ENCODE results near the gene MRPL4.
A peak's percentile ranks its signal among the peaks of the same experiment; 100 is the strongest.
"Not testable (repeated sequence)": the region's sequence is repeated elsewhere in the genome, so short reads cannot be mapped to it uniquely, and the experiment has no call there.

MRPL4 gene

DNA sequence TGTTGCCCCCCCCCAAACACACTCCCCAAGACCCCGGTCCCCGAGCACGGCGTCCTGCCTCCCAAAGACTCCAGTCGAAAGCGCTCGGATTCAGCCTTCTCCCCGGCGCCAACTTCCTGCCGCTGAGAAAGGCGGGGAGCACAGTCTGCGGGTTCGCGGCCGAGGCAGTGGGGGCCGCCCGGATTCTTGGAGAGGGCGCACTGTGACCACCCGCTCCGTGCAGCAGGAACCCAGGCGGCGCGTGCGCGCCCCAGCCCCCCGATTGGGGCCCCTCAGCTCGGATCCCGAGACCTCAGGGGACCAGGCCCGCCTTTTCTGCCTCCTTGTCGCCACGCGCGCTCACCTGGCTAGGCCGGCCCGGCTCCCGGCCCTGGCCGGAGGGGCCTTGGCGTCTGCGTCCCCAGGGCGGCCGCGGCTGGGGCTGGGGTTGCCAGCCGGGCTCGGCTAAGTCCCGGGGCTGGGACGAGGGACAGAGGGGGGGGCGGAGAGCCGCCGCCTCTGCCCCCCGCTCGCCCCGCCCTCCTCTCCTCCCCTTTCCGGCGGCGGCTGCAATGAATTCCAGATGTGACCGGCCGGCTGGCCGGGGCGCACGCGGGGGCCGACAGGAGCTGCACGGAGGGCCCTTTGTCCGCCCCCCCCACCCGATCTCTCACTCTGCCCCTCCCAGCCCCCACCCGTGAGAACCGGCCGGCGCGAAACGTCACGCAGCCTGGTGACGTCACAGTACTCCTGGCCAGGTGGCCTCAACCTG is 21.0 kb upstream of the MRPL4 start, which contains the start of gene S1PR2:
TSS of gene S1PR2 (minus strand) at position 471 of the 751 bp plus-strand sequence. CDS start 6,426 bp downstream, outside the sequence.
- DNase-seq: peak; percentile 89

DNA sequence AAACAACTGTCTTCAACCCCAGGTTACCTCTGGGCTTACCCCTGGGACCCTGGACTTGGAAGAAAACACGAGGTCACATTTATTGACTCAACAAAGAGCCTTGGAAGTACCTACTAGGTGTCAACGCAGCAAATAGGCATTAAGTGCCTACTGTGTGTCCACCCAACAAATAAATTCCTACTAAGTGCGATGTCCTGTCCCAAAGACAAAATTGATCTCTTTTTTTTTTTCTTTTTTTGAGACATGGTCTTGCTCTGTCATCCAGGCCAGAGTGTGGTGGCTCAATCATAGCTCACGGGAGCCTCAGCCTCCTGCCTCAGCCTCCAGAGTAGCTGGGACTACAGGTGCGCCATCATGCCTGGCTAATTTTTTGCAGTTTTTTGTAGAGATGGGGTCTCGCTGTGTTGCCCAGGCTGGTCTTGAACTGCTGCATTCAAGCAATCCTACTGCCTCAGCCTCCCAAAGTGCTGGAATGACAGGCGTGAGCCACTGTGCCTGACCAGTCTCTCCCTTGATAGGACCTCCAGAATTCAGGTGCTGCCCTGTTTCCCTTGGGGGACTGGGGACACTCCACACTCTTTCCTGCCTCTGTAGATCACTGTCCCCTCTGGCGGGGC is 20.3 kb upstream of the MRPL4 start:
- no peak for DNase-seq

DNA sequence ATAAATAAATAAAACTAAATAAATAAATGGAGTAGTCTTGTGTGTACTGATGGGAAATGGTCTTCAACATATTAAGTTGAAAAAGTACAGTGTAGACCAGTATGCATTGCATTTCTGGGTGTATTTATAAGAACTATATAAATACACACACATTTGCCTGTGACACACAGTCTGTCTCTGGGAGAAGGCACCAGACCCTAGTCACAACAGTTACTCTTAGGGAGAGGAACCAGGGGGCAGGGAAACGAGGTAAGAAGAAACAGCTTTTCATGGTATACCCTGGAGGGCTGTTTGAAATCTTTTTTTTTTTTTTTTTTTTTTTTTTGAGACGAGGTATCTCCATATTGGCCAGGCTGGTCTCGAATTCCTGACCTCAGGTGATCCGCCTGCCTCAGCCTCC is 18.1 kb upstream of the MRPL4 start:
- no peak for DNase-seq

DNA sequence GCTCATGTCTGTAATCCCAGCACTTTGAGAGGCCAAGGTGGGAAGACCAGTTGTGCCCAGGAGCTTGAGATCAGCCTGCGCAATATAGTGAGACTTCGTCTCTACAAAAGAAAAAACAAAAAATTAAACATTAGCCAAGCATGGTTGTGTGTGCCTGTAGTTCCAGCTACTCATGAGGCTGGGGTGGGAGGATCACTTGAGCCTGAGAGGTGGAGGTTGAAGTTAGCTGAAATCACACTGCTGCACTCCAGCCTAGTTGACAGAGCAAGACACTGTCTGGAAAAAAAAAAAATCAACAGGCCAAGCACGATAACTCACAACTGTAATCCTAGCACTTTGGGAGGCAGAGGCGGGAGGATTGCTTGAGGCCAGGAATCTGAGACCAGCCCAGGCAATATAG is 17.0 kb upstream of the MRPL4 start:
- DNase-seq: no peak

DNA sequence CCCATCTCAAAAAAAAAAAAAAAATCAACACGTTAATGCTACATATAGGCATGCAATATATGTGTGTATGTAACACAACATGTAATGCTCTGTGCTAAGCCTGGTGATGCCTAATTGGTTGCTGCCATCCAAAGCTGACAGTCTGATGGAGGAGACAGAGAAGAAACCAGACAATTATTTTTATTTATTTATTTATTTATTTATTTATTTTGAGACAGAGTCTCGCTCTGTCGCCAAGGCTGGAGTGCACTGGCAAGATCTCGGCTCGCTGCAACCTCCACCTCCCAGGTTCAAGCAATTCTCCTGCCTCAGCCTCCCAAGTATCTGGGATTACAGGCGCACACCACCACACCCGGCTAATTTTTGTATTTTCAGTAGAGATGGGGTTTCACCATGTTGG is 16.6 kb upstream of the MRPL4 start:
- DNase-seq: not testable (repeated sequence)

DNA sequence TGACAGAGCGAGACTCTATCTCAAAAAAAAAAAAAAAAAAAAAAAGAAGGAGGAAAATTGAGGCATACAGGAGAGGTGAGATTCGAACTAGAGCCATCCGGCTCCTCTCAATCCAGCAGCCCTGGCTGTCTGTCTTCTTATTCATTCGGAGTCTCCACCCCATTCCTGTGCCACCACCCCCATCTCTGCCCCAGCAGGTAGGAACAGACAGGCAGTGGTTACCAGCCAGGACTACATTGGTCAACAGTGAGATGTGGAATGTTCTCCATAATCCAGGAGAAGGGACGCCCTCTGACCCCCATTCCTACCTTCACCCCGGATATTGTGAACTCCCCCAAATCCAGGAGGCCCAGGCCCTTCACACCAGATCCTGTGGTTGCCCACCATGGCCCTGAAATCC is 14.3 kb upstream of the MRPL4 start:
- no peak for DNase-seq

DNA sequence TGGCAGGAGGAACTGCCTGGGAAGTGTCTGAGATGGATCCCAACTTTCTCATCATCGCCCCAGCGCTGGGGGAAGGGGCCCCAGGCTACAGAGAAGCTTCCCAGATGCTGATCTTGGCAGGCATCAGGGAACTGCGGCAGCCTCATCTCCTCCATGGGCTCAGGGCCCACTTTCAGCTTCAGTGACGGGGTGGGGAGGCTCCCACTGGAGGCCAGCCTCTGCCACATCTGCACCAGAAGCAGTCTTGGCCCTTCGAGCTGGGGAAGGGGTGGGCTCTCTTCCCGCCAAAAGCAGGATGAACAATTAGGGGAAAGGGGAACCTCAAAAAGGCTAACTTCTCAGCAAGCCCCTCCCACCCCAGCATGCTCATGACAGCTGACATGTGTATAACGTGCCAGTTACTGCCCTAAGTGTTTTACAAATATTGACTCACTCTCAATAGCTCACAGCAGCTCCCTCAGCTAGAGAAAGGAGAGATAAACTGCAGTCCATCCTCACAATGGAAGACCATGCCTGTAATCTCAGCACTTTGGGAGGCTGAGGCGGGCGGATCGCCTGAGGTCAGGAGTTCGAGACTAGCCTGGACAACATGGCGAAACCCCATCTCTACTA is 13.7 kb upstream of the MRPL4 start:
- DNase-seq: no peak

DNA sequence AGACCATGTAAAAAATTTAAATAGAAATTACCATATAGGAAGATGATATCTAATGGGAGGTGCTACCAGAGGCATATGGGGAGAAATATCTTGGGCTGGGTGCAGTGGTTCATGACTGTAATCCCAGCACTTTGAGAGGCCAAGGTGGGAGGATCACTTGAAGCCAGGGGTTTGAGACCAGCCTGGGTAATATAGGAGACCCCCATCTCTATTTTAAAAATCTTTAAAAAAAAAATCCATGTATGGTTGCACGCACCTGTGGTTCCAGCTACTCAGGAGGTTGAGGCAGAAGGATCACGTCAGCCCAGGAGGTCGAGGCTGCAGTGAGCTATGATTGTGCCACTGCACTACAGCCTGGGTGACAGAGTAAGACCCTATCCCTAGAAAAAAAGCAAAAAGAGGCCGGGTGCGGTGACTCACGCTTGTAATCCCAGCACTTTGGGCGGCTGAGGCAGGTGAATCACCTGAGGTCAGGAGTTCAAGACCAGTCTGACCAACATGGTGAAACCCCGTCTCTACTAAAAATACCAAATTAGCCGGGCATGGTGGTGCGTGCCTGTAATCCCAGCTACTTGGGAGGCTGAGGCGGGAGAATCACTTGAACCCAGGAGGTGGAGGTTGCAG is 10.1 kb upstream of the MRPL4 start:
- DNase-seq: not testable (repeated sequence)

DNA sequence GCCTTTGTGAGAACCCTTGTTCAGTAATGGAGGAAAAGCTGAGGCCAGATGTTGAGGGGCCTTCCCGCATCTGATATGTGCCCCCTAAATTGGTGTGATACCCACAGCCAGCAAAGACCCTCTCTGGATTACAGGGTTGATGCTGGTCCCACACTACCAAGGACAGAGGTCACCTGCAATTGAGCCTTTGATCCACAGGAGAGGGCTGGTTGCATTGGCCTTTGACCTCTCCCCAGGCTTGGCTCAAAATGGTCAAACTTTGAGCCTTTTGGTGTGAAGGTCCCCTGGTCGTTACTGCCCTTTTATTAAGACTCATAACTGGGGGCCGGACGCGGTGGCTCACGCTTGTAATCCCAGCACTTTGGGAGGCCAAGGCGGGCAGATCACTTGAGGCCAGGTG is 8.4 kb upstream of the MRPL4 start:
- DNase-seq: no peak

DNA sequence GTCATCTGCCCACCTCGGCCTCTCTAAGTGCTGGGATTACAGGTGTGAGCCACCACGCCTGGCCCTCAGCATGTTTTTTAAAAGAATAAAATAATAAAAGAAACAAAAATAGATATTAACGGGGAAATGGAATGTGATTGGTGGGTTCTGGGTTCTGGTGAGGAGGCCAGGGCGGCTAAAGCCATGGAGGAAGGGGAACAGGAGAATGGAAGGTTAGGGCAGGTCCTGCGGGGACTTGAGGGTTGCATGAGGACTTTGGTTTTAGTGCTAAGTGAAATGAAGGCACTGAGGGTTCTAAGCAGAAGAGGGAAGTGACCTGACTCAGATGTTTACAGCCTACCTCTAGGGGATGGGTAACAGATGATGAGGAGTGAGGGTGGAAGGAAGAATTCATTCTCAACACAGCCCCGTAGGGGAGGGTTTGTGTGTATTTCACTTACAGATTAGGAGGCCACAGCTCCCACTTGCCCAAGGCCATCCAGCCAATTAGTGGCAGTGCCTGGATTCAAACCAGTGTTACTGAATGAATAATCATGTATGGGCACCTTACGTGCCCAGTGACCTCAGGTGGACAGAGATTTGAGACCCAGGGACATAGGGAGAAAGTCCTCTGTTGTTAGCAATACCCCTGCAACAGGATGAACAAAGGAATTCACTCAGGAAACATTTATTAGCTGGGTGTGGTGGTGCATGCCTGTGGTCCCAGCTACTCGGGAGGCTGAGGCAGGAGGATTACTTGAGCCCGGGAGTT is 6.7 kb upstream of the MRPL4 start:
- DNase-seq: no peak

DNA sequence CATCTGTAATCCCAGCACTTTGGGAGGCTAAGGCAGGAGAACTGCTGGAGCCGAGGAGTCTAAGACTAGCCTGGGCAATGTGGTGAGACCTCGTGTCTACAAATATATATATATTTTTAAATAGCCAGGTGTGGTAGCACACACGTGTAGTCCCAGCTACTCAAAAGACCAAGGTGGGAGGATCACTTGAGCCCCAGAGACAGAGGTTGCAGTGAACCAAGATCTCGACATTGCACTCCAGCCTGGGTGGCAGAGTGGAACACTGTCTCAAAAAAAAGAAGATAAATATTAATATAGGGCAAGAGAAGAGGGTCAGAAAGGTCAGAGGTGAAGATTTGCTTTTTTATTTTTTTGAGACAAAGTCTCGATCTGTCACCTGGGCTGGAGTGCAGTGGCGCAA is 5.5 kb upstream of the MRPL4 start:
- DNase-seq: no peak

DNA sequence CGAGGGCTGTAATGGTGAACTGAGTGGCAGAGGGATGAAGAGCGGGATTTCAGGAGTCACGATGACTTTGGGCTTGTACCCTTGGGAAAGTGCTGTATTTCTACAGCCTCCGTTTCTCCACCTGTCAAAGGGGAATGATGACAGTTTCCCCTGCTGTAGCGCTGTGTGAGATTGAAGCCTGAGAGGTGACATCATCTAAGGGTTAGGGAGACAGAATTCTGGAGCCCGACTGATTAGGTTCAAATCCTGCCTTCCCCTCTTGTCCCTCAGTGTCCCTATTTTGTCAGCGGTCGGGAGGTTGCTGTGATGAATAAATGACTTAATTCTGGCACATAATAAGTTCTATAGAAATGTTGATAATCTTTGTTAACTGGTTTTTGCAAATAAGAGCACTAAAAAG is 693 bp downstream of the MRPL4 start:
- DNase-seq: no peak

DNA sequence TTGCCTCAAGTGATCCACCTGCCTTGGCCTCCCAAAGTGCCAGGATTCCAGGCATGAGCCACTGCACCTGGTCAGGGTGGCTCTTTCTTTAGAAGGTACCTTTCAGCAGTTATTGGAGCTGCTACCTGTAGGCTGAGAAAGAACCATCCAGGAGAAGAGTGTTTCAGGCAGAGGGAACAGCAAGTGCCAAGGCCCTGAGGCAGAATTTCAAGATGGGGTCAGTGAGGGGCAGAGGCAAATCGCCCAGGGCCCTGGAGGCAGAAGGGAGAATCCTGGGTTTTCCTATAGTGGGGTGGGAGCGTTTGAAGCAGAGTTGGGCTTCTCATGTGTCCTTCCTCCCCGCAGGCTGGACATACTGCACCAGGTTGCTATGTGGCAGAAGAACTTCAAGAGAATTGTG is 2.2 kb downstream of the MRPL4 start:
- no peak for DNase-seq

DNA sequence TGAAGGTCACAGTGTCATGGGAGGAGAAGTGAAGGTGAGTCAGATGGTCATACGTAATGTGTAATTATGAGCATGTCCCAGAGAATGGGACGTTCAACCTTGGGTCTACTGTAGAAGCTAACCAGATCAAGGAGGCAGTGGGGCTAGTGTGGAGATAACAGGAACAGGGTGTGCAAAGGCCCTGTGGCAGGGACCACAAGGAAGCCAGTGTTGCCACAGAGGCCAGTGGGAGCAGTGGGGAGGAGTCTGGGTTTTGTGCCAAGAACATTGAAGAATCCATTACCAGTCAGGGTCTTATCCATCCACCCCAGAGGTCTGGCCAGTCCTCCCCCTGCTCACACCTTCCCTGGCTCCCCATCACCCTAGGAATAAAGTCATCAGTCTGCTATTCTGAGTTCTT is 3.3 kb downstream of the MRPL4 start:
- no peak for DNase-seq

DNA sequence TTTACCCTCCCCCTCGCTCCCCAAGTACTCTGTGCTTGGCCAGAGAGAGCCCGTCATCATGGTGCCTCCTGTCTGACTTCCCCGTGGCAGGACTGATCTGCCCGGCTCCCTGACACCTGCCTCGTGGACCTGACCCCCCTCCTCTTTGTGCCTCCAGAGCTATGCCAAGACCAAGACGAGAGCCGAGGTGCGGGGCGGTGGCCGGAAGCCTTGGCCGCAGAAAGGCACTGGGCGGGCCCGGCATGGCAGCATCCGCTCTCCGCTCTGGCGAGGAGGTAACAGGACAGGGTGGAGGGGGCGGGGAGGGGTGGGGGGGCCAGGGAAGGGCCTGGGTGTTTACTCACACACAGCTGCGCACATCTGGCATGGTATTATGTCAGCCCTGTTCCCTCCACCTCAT is 4.5 kb downstream of the MRPL4 start:
- DNase-seq: no peak

DNA sequence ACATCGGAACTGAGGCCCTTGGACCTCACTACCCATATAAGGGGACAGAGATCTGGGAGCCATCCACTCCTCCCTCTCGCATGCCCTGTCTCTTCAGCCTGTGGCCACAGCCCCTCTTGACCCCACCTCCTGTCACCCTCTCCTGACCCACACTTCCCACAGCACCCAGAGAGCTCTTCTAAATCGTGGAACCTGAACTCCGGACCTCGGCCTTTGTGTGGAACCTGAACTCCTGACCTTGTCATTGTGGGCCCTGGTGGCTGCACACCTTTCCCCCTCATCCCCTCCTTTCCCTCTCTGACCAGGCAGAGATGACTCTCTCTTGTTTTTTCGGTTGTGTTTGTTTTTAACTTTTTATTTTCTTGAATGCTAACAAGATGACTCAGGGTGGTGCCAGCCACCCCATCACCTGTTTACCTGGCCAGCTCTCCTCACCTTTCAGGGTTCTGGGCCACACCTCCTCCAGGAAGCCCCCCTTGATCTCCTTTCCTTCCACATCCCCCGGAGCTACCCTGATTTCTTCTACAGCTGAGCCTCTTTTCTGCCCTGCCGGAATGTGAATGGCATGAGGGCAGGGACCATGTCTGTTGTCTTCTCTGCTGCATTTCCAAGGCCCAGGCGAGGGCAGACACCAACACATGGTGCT is 5.1 kb downstream of the MRPL4 start:
- DNase-seq: no peak

DNA sequence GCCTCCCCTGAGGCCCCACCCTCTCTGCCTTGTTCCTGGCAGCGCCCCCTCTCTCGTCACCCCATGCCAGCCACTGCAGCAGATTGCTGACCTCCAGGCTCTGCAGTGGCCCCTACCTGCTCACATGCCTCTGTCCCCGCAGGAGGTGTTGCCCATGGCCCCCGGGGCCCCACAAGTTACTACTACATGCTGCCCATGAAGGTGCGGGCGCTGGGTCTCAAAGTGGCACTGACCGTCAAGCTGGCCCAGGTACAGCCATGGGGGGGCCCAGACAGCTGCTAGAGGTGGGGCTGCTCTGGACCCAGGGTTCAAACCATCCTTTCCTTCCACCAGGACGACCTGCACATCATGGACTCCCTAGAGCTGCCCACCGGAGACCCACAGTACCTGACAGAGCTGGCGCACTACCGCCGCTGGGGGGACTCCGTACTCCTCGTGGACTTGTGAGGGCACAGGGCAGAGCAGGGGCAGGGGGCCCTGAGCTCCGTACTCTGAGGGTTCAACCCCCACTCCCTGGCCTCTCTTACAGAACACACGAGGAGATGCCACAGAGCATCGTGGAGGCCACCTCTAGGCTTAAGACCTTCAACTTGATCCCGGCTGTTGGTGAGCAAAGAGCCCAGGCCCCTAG is 6.2 kb downstream of the MRPL4 start:
- DNase-seq: no peak

DNA sequence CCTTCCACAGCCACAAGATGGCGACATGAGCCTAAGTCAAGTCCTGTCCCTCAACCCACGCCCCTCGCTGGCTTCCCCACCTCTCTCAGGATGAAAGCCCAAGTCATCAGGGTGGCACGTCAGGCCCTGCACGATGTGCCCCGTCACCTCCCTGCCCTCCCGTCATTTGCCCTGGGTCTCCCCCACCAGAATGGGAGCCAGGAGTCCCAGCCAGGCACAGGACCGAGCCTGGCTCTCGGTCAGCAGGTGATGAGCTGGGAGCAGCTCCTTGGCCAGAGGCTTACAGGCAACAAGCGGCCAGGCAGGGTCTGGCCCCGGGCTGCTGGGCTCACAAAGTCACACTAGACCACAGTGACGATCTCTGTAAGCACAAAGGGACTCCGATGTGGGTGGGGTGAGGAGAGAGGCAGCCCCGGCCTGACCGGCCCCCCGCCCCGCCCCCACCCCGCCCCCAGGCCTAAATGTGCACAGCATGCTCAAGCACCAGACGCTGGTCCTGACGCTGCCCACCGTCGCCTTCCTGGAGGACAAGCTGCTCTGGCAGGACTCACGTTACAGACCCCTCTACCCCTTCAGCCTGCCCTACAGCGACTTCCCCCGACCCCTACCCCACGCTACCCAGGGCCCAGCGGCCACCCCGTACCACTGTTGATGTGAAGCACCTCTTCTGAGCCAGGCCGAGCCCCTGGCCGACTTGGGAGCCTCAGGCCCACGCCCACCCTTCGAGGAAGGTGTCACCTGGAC is 7.3 kb downstream of the MRPL4 start:
- DNase-seq: peak; percentile 93

DNA sequence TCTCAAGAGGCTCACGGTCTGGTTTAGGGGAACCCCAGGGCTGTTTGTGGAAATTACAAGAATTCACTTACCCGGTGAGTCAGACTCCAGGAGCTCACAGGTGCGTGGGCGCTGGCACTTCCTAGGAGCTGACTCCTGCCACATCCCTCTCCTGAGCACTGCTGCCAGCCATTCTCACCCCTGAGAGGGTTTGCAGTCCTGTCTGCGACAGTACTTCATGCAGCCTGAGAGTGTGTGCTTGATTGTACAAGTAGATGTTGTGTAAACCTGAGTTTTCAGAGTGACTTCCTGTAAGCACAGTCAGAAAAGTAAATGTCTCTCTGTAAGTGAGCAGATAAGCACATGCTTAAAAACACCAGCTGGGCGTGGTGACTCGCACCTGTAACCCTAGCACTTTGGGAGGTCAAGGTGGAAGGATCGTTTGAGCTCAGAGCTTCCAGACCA is 8.1 kb downstream of the MRPL4 start:
- no peak for DNase-seq

DNA sequence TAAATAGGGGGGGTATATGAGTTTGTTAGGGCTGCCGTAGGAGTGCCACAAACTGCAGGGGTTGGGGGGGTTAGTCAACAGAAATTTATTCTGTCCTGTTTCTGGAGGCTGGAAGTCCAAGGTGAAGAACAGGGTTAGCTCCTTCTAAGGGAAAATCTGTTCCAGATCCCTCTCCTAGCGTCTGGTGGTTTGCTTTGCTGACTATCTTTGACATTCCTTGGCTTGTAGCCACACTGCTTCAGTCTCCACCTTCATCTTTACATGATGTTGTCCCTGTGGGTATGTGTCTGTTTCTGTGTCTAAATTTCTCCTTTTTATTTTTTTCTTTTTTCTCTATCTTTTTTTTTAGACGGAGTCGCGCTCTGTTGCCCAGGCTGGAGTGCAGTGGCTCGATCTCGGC is 10.8 kb downstream of the MRPL4 start:
- no peak for DNase-seq

DNA sequence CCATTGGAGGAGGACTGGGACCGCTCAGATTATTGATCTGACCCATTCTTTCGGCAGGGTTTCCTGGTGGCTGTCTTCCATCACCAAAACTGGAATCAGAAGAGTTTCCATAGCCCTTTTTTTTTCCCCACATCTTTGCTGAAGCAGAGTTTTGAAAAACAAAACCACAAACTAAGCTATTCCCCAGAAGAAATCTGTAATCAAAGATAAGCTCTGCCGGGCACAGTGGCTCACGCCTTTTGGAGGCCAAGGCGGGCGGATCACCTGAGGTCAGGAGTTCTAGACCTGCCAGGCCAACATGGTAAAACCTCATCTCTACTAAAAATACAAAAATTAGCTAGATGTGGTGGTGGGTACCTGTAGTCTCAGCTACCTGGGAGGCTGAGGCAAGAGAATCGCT is 14.7 kb downstream of the MRPL4 start:
- DNase-seq: no peak

All from CD4-positive, alpha-beta T cell treated with Interleukin-17A for 1 hour (primary cell).